ENCODE results near the gene ZNF385A. TPM values are rescaled to one million over a fixed set of nuclear protein-coding genes. Genes with fewer than 3 reads are reported as not detected.

The ZNF385A gene
- total and polyA plus RNA-seq, 2 of the 13 experiments (the other 11 are each of a cell fraction or from before 2014, with no cell fraction given), result 0.44 to 0.67 TPM

GRCh38 chr12:54338698-54339296 is 45.7 kb downstream of the ZNF385A start:
- POLR2A ChIA-PET, result interaction anchor here (1.3 kb wide), 1 partner anchor 11 kb away, joined by 4 read pairs; no protein-coding TSS in a partner anchor
- no peak for FAIRE-seq
- in situ Hi-C loops (cut with HindIII; ENCODE audit: extremely low pct_ligation_motif_present, low pct_unique_long_range_greater_than_20kb) (no loop called here), intact Hi-C loops (cut with micrococcal nuclease; ENCODE audit: unreplicated experiment) (no loop called here)
- TF ChIP-seq ZNF761 (CRISPR knock-in tag; conservative IDR thresholded peaks at IDR 0.05) (no peak), HES4 (CRISPR knock-in tag; IDR thresholded peaks at IDR 0.05; ENCODE audit: borderline replicate concordance) (no peak), ATM (IDR thresholded peaks at IDR 0.05; ENCODE audit: borderline replicate concordance) (no peak), ATF7-NPFF (CRISPR knock-in tag; IDR thresholded peaks at IDR 0.05; ENCODE audit: low read depth) (no peak), NBN (conservative IDR thresholded peaks at IDR 0.05) (no peak), CEBPZ (IDR thresholded peaks at IDR 0.05; ENCODE audit: low read length) (no peak), SRSF4 (IDR thresholded peaks at IDR 0.05; ENCODE audit: low read depth, low read length, poor library complexity, severe bottlenecking) (no peak), SYNCRIP (IDR thresholded peaks at IDR 0.05; ENCODE audit: insufficient read depth, low read depth, low read length) (no peak), HNF4G (IDR thresholded peaks at IDR 0.05; ENCODE audit: borderline replicate concordance, low read depth, low read length) (no peak), HNF4G (CRISPR knock-in tag; IDR thresholded peaks at IDR 0.05; ENCODE audit: borderline replicate concordance, low read depth) (no peak), ZMYM2 (CRISPR knock-in tag; IDR thresholded peaks at IDR 0.05) (no peak), GTF3A (CRISPR knock-in tag; conservative IDR thresholded peaks at IDR 0.05) (no peak), NR2C2 (CRISPR knock-in tag; IDR thresholded peaks at IDR 0.05; ENCODE audit: borderline replicate concordance) (no peak), HOXA3 (CRISPR knock-in tag; IDR thresholded peaks at IDR 0.05) (no peak), TRIM24 (CRISPR knock-in tag; IDR thresholded peaks at IDR 0.05) (no peak), ZNF709 (CRISPR knock-in tag; IDR thresholded peaks at IDR 0.05) (no peak), SAP130 (CRISPR knock-in tag; IDR thresholded peaks at IDR 0.05; ENCODE audit: low read depth) (no peak), GABPA (IDR thresholded peaks at IDR 0.05; ENCODE audit: low read depth, low read length) (no peak), GABPA (CRISPR knock-in tag; IDR thresholded peaks at IDR 0.05; ENCODE audit: low read depth) (no peak), ZNF503 (CRISPR knock-in tag; IDR thresholded peaks at IDR 0.05) (no peak), TFAP4 (IDR thresholded peaks at IDR 0.05; ENCODE audit: borderline replicate concordance, low read depth) (no peak), ZNF33B (CRISPR knock-in tag; IDR thresholded peaks at IDR 0.05) (no peak)
- Histone ChIP-seq H3K27me3 (ENCODE audit: control insufficient read depth in 1 of 2, insufficient read depth in 2 of 2, low read length in 2 of 2) (no peaks in the 10 kb centered on the region), H3K9me3 (ENCODE audit: low read length) (no peaks in the 10 kb centered on the region), H3K4me3 (replicated peaks in 1 of 3; ENCODE audit: insufficient read depth in 1 of 3, low read depth in 2 of 3, low read length in 3 of 3) (no peak overlapping the region), H3K4me2 (ENCODE audit: low read depth, low read length) (no peak overlapping the region), H4K20me1 (ENCODE audit: insufficient read depth, low read length) (no peaks in the 10 kb centered on the region), H3K79me2 (ENCODE audit: insufficient read depth, low read length) (peaks cover 5% of the 10 kb centered on the region), H3K36me3 (replicated peaks in 1 of 2; ENCODE audit: control insufficient read depth in 1 of 2, insufficient read depth in 2 of 2, low read length in 2 of 2) (peaks cover 10 to 29% of the 10 kb centered on the region in 2 experiments), H3K4me1 (ENCODE audit: insufficient read depth, low read length) (peaks cover 68% of the 10 kb centered on the region), H3K27ac (ENCODE audit: extremely low read length, insufficient read depth, low read length) (no peak overlapping the region), H3K9ac (ENCODE audit: insufficient read depth, low read depth, low read length) (no peak overlapping the region), H2AFZ (ENCODE audit: low read length) (no peak overlapping the region)
- no peak for DNase-seq (ENCODE audit: low spot score)
- no TSS peak for BruUV-seq (replicated peaks)
- ATAC-seq, result no peak
- CTCF ChIA-PET (ENCODE audit: low intra/inter-chr PET ratio, low total read pairs), result no interaction called here
- WGBS (ENCODE audit: low lambda C conversion rate), result 96% methylated on average over 4 of the region's 4 CpGs

Measured in HepG2 (cell line).